Activated naive CD4-positive, alpha-beta T cell treated with Interleukin-2 at 50 U/mL for 16 hours (primary cell): ENCODE data around the gene OR2L13.
"Not testable (repeated sequence)": the region's sequence is repeated elsewhere in the genome, so short reads cannot be mapped to it uniquely, and the experiment has no call there.

Experiments
- DNase-seq: peaks from one replicate; pipeline ENCODE4 v3.0.0-alpha.2; 2020

The OR2L13 gene, protein sequence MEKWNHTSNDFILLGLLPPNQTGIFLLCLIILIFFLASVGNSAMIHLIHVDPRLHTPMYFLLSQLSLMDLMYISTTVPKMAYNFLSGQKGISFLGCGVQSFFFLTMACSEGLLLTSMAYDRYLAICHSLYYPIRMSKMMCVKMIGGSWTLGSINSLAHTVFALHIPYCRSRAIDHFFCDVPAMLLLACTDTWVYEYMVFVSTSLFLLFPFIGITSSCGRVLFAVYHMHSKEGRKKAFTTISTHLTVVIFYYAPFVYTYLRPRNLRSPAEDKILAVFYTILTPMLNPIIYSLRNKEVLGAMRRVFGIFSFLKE

DNA sequence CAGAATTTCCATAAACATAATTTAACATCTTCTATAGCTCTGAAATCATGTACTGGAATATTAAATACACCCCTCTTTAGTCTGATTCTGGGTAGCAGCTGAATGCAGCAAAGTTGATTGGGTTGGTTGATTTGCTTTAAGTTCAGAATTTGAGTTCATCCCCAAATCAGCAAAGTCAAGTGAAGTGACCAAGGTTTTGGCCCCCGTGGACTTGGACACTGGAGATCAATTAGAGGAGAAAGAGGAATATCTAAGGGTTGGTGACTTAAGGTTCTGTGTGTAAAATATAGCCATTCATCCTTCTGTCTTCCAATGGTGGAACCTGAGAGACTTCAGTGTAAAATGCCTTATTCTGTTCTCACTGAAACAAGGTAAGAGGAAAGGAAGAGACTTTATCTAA lies at the start of gene OR2L13:
Gene OR2L13 (plus strand): TSS at position 301 of the 400 bp plus-strand sequence. CDS start 4,192 bp downstream, outside the sequence.
- DNase-seq = no peak

DNA sequence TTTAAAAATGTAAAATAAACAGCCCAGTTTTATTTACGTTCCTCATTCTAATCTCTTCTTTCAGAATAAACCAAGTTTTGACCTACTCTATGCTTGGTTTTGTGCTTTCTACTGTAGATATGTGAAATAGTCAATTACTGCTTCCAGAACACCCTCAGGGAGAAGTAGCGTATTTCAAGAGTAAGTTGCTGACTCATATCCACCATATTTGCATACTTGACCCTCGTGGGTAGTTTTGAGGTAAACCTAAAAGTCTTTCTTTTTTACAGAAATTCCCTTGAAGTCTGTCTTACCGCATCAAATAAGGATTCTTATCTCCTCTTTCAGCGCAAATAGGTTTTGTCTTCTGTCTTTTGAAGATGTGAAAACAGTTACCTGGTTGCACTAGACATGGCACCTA lies 49.8 kb upstream of the OR2L13 start:
- no peak for DNase-seq

DNA sequence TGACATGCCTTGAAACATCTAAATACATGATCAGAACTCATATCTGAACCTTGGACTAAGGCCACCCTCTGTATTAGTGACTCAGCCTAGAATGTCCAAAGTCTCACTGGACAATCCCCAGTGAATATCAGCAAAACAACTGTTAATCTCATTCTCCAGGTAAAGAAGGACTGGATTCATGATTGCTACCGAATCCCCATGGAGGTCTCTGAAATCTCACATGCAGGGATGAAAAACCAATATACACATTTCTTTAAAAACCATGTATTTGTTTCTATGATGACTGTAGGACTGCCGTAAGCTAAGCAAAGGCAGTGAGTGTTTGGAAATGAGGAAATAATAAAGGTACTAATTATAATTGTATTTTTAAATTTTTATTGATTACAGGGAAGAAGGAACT lies 48.4 kb upstream of the OR2L13 start, which contains the start of gene OR2L3:
Gene OR2L3 (plus strand): TSS at position 301 of the 400 bp plus-strand sequence. CDS start 13,846 bp downstream, outside the sequence.
- no peak for DNase-seq

DNA sequence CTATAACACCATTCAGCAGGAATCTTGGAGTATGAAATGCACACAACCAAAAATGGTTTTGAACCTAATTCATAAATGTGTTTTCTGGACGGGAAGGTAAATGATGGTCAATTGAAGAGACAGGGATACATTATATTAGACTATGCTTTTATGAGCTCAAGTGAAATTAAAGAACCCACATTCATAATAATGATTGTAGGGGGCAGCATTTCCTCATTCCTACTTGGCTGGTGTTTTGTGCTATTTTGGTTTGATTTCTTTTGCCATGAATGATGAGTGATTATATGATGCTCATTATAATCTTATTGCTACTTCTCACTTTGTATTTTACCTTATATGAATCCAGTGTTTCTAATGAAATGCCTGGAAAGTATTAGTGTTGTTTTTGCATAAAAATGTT lies 48.0 kb upstream of the OR2L13 start:
- DNase-seq = no peak

DNA sequence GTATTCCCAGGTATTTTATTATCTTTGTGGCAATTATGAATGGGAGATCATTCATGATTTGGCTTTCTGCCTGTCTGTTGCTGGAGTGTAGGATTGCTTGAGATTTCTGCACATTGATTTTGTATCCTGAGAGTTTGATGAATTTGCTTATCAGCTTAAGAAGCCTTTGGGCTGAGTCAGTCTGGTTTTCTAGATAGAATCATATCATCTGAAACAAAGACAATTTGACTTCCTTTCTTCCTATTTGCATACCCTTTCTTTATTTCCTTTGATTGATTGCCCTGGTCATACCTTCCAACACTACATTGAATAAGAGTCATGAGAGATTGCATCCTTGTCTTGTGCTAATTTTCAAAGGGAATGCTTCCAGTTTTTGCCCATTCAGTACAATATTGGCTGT lies 40.3 kb upstream of the OR2L13 start:
- DNase-seq = no peak

DNA sequence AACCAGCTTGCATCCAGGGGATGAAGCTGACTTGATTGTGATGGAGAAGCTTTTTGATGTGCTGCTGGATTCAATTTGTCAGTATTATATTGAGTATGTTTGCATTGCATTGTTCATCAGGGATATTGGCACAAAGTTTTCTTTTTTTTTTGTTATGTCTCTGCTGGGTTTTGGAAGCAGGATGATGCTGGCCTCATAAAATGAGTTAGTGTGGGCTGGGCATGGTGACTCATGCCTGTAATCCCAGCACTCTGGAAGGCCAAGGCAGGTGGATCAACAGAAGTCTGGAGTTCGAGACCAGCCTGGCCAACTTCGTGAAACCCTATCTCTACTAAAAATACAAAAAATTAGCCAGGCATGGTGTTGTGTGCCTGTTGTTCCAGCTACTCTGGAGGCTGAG lies 39.7 kb upstream of the OR2L13 start:
- no peak for DNase-seq

DNA sequence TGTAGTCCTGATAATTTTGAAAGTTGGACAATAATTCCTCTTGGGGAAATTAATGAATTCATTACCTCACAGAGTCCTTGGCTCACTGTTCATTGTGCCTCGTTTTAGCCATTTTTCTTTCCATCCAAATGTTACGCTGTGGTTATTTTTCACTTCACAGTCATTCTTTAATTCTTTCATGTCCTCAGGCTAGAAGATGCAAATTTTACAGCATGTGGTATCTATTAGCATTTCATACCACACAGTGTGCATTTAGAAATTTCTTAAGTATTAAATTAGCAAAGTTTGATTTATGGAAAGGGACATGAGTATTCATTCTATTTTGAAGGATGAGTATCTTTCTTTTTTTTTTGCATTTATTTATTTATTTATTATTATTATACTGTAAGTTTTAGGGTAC lies 29.9 kb upstream of the OR2L13 start:
- DNase-seq = no peak

DNA sequence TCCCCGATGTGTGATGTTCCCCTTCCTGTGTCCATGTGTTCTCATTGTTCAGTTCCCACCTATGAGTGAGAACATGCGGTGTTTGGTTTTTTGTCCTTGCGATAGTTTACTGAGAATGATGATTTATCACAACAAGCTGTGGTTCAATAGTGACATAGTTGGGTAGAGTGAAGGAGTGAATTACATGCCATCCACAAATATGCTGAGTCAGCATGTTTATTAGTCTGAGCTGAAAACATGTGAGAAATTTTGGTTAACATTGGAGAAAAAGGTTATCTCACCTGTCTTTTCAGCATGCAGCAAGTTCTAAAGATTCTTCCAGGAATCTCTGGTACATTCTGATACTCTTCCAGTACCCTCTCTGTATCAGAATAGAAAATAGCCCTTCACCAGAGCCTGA lies 29.4 kb upstream of the OR2L13 start:
- DNase-seq = no peak

DNA sequence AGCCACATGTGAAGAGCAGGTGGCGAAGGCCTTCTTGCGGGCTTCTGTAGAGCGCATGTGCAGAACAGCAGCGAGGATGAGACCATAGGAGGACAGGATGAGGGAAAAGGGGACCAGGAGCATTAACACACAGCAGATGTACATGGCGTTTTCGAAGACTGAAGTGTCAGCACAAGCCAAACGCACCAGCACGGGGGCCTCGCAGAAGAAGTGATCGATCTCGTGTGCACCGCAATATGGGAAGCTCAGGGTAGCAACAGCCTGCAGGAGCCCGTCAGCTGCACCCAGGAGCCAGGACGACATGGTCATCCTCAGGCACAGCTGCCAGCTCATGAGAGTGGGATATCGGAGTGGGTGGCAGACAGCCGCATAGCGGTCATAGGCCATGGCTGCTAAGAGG lies 11.1 kb upstream of the OR2L13 start:
- not testable (repeated sequence) for DNase-seq

DNA sequence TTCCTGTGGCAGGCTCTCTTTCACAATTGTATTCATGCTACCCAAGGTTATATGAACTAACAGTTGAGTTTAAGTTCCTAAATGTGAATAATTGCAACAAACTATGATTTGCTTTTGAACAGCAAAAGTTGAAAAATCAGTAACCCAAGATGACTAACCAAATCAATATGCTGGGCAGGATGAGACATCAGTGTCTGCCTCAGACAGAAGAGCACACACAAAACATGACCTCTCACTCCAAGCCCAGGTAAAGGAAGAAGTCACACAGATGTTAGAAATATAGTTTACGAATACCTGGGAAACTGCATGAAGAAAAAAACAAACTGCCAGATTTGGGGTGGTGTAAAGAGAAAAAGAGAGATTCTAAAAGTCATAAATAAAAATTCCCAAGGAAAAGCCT lies 3.5 kb downstream of the OR2L13 start:
- DNase-seq = no peak

DNA sequence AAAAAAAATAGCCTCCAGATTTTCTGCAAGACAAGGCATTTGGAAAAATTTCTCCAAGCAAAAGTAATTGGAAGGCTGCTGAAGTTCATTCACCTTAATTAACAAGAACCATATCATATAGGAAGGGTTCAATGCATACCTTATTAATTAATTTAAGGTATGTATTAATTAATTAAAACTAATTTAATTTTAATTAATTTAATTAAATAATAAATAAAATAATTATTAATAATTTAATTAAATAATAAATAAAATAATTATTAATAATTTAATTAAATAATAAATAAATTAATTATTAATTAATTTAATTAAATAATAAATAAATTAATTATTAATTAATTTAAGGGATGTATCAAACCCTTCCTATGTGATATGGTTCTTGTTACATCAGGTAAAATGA lies 7.9 kb downstream of the OR2L13 start:
- DNase-seq = no peak

DNA sequence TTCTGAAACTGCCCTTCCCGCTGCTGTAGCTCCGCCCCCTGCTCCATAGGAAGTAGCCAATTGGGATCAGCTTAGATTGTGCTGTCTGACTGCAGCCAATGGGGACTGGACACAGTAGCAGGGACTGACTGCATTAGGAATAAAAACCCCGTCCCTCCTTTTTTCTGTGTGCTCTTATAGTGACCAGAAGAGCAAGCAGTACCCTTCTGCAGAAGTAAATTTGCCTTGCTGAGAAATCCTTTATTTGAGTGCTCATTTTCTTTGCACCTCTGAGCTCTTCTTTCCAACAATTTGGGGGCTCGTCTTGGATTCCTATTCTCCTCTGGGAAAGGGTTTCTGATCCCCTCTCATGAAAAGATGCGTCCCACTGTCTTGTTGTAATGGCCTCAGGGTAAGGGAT lies 16.2 kb downstream of the OR2L13 start:
- no peak for DNase-seq

DNA sequence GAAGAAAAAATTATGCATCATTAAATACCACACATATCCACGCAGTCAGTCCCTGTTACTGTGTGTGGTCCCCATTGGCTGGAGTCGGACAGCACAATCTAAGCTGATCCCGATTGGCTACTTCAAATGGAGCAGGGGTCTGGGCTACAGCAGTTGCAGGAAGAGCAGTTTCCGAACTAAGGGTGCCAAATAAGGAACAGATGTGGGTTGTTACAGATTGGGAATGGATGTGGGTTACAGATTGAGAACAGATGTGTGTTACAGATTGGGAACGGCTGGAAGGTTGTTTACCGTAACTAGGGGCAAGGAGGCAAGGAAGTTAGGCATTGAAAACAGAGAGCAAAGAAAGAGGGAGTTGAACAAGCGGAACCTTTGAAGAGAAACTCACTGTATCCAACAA lies 19.9 kb downstream of the OR2L13 start:
- no peak for DNase-seq

DNA sequence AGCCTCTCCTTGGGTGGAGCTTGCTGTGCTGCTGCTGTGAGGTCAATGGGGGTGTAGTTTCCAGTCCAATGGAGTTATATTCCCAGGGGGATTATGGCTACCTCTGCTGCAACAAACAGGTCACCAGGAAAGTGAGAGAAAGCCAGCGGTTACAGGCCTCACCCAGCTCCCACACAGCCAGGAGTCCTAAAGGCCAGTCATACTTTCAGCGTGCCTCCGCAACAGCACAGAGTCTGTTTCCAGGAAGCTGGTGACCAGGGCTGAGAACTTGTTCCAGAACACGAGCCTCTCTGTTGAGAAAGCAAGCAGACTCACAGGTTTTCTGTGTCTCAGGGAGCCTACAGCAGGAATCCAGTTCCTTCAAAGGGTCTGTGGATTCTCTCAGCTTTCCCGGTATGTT lies 32.7 kb downstream of the OR2L13 start:
- no peak for DNase-seq

DNA sequence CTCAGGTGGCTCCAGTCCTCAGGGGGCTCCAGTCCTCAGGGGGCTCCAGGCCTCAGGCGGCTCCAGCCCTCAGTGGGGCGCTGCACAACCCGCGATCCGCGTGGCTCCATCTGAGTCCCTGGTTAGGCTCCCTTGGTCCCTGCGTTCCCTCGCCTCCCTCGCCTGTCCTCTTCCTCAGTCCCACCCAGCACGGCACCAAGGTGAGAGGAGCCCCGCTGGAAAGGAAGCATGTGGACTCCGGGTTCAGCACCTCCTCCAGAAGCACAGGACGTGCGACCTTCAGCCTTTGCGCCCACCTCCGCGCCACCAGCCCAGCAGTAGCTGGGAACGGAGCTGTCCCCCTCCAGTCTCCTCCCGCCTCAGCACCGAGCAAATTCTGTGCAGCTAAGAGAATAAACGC lies 41.8 kb downstream of the OR2L13 start:
- DNase-seq = no peak

DNA sequence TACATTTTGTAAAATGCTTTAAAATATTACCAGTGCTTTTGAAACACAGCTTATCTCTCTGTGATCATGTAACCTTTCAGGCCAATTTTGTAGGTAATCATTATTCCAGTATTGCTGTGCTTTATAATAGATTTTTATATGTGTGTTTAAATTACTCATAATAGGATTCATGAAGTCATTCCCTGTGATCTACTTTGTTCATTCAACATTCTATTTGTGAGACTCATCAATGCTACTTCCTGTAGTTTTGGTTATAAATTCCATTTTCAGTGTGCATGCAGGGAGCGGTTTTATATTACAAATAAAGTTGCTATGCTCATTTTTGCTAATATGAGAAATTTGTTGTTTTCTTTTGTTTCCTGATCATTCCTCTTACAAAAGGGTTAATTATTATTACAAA lies 45.9 kb downstream of the OR2L13 start:
- DNase-seq = no peak

DNA sequence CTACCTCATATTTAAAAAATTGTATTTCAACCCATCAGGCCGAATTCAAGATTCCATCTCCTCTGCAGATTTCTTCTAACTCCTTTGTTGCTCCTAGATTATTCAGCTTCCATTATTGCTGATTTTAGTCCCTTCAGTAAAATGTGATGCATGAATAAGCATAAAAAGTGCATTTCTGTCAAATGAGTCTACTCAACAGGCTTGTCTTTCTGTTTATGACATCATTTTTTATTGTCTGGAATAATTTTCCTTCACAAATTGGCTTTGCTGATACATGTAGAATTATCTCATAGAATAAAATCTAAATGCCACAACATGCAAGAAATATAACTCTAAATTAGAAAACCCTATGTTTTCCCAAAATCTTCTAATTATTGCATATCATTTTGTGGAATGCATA lies 48.3 kb downstream of the OR2L13 start:
- DNase-seq = no peak

DNA sequence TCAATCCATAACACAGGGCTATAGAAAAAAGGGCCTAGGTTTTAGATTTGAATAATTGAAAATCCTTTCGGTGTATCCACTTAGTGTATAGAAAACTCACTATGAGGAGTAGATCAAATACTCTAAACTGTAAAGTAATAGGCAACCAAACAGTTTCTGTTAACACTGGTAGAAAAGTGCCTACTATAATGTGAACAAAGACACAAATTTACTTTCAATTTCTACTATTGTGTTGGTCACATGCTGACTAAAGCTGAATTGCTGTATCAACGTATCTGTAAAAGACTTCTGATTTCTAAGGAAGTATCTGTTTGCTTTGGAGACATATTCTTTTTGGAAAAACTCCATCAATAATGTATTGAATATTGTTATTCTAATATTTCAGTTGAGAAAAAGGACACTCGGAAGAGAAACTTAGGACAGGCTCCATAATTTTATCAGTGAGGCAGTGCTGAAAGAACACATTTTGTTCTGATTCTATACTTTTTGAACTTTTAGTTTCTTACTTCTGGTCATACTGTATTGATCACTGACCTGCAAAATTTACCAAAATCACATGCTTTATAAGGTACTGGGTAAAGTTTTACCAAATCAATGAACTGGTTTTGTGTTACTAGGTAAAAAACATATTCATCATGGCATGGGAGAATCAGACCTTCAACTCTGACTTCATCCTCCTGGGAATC lies 49.7 kb downstream of the OR2L13 start, which contains the start of gene OR2M5:
Gene OR2M5 (plus strand): TSS at position 636 of the 686 bp plus-strand sequence. CDS start 0 bp downstream, at position 636.
- no peak for DNase-seq
